OCI-M2 (cell line): Measurements from ENCODE around the gene RPH3AL.

Experiments
- DNase-seq: peaks from one replicate; lab custom pipeline; 2025; ENCODE audit not compliant: unreplicated experiment; lab: John Stamatoyannopoulos, UW

Gene RPH3AL

DNA sequence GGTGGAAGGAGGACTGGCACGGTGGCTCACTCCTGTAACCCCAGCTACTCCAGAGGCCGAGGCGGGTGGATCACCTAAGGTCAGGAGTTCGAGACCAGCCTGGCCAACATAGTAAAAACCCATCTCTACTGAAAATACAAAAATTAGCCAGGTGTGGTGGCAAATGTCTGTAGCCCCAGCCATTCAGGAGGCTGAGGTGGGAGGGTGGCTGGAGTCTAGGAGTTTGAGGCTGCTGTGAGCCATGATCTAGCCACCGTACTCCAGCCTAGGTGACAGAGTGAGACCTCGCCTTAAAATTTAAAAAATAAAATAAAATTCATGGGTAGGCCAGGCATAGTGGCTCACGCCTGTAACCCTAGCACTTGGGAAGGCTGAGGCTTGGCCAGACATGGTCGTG lies 1.2 kb upstream of the RPH3AL start:
- DNase-seq: no peak

GRCh38 chr17:353213-353837 lies 718 bp upstream of the RPH3AL start:
- no peak for DNase-seq

DNA sequence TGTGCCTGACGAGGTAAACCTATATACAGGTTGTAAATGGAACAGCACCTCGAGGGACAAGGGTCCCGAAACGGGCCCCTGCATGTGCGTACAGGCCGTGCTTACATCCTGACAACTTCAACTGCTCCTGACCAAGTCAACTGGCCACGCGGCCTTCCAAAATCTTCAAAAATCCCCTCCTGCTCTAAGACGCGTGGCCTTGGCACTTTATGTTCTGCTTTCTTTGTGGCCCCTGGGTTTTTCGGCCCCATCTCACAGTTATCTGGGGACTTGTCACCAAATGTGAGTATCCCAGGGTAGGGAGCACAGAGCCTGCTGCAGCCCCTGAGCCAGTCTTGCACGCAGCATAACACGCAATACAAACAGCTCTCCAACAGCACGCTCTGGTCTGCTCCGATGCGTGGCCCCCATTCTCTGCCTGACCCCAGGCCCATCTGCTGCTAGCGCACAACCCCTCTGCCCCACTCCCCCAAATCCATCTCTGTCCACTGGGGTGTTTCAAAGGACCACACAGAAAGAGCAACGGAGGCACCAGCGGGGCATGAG lies 659 bp downstream of the RPH3AL start:
- DNase-seq: no peak

GRCh38 chr17:351449-351738 lies 1.2 kb downstream of the RPH3AL start:
- no peak for DNase-seq

DNA sequence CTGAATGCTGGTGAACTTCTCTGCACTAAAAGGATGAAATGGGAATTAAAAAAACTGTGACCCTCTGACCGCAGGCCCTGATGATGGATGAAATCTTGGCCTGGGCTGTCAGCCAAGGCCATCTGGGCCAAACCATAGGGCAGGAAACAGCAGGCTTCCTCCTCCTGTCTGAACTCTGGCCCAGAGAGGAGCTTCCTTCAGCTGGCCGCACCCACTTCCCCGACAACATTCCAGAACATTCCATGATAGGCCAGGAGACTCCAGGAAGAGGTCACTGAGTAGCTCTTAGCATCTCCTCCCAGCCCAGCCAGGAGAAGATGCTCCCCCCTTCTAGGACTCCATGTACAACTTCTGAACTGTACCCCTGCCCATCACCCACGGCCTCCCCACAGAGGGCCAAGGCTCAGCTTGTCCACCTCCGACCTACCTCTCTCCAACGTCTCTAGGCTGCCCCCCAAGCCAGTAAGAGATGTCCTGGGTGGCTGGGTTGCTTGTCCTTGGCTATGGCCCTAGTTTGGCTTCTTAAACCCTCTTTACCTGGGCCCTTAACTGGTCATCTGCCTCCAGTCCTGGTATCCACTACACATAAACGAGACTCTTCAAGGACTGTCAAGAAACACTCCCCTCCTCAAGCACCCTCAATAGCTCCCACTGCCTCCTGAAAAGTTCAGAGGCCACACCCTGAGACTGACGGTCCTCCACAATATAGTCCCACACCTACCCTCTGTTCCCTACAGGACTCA lies 1.7 kb downstream of the RPH3AL start:
- no peak for DNase-seq

DNA sequence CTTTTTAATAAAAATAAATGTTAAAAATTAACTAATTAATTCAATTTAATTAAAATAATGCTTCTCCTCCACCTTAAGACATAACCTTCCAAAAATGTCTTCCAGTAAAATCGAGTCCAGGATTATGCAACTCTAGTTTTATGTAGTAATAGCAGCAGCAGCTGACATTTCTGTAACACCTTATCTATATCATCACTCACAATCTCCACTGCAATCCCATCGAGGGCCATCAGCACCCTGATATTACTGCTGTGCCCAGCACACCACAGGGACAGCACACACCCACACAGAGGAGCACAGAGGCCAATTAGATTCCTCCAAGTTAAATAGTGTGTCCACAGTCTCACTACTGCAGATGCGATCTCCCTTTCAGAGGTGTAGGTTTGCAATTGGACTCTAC lies 2.9 kb downstream of the RPH3AL start:
- no peak for DNase-seq

- no peak for DNase-seq
These were observed 3.7 kb downstream of the RPH3AL start for GRCh38 chr17:348692-349425.

DNA sequence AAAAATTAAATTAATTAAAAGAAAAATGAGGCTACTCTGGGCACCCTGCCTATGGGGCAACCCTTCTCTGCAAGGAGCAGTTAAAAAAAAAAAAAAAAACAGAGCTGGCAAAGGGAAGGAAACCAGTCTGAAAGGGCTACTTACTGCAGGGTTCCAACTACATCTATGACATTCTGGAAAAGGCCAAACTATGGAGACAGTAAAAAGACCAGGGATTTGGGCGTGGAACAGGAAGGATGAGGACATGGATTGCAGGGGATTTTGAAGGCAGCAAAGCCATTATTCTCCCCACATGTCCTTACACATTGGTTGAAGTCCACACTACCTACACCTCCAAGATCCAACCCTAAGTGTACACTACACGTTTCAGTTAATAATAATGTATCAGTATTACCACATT lies 4.6 kb downstream of the RPH3AL start:
- DNase-seq: no peak

- DNase-seq: no peak
These were observed 5.2 kb downstream of the RPH3AL start for GRCh38 chr17:347309-347899.

- DNase-seq: no peak
These were observed 6.4 kb downstream of the RPH3AL start for GRCh38 chr17:345992-346785.

DNA sequence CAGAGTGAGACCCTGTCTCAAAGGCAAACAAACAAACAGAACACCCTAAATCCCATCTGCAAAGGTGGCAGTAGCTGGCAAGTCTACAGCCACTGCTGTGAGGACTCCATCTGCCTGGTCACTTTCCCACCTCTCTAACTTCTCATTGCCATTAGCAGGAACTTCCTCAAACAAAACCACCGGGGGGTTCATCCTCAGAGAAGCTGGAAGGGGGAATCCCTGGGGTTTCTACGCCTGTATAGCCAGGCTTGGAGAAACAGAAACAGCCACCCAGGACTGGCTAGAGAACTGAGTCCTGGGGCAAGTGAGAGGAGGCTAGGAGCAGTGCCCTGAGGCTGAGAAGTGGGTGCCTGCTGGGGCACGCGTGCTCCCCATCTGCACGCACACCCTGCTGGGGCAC lies 7.3 kb downstream of the RPH3AL start:
- no peak for DNase-seq

DNA sequence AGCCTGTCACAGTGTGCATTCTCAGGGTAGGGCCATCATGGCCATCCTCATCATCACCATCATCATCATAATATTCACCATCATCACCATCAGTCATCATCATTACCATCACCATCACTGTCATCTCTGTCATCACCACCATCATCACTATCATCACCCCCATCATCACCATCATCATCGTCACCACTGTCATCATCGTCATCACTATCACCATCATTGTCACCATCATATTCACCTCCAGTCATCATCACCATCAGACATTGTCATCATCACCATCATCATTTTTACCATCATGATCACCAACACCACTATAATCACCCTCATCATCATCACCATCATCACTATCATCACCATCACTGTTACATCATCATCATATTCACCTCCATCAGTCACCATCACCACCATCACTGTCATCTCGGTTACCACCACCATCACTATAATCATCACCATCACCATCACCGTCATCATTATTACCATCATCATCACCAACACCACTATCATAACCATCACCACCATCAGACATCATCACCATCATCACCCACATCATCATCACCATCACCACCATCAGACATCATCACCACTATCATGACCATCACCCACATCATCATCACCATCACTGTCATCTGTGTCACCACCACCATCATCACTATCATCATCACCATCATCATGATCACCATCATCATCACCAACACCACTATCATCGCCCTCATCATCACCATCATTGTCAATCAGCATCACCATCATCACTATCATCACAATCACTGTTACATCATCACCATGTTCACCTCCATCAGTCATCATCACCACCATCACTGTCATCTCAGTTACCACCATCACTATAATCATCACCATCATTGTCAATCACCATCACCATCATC lies 8.5 kb downstream of the RPH3AL start:
- no peak for DNase-seq

- DNase-seq: no peak
These were observed 9.4 kb downstream of the RPH3AL start for GRCh38 chr17:343211-343610.

GRCh38 chr17:340074-340473 lies 12.5 kb downstream of the RPH3AL start:
- no peak for DNase-seq

- no peak for DNase-seq
These were observed 13.2 kb downstream of the RPH3AL start for GRCh38 chr17:339193-340061.

- DNase-seq: no peak
These were observed 14.0 kb downstream of the RPH3AL start for GRCh38 chr17:338442-339192.

DNA sequence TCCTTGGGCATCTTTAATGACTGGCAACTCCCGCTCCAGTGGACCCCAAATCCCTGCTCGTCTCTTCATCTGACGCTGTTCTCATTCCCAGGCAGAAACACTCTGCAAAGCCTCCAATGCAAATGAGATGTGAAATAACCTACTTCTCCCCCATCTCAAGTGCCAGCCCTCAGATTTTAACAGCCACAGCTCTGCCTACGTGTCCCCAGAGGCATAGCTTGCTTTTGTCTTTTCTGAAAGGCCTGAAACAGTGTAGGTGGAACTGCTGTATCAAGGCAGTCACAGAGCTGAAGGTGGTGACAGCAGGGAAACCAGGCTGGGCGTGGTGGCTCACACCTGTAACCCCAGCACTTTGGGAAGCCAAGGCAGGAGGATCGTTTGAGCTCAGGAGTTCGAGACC lies 14.7 kb downstream of the RPH3AL start:
- DNase-seq: no peak

GRCh38 chr17:337453-337852 lies 15.2 kb downstream of the RPH3AL start:
- DNase-seq: no peak
